Type B pancreatic cell (in vitro differentiated cells): ENCODE measurements around the gene CCDC124. TPM values are rescaled to one million over a fixed set of nuclear protein-coding genes. Genes with fewer than 3 reads are reported as not detected.

ENCODE experiments used
- DNase-seq: peaks from one replicate; pipeline ENCODE4 v3.0.0; 2021; ENCODE audit warnings: mixed read lengths; ENCODE audit not compliant: unreplicated experiment; ENCODE audit errors: extremely low spot score
- H3K27ac Mint-ChIP-seq: 2 replicates; pipeline ENCODE4 v1.8.0; 2021; ENCODE audit warnings: mild to moderate bottlenecking, mixed read lengths
- H3K27me3 Mint-ChIP-seq: 2 replicates; pipeline ENCODE4 v1.8.0; 2021; ENCODE audit warnings: mixed read lengths
- H3K36me3 Mint-ChIP-seq: 2 replicates; pipeline ENCODE4 v1.8.0; 2021; ENCODE audit warnings: mixed read lengths
- H3K4me1 Mint-ChIP-seq: one replicate; pipeline ENCODE4 v1.8.0; 2021; ENCODE audit warnings: mixed read lengths; ENCODE audit not compliant: unreplicated experiment
- H3K4me3 Mint-ChIP-seq: 2 replicates; pipeline ENCODE4 v1.8.0; 2021; ENCODE audit warnings: mild to moderate bottlenecking, mixed read lengths
- H3K9me3 Mint-ChIP-seq: 2 replicates; pipeline ENCODE4 v1.8.0; 2021; ENCODE audit warnings: mixed read lengths
- total RNA-seq: library from RNA; stranded (reverse); gene quantifications from 2 replicates; pipeline ENCODE4 v1.2.1, GENCODE V29; 2021; ENCODE audit warnings: low replicate concordance
- TF ChIP-seq, protein P1 (sequence below): fragments of 200-600 bp; sonication (generic); conservative IDR thresholded peaks from 2 replicates; pipeline ENCODE4 v1.5.0; 2021; ENCODE audit warnings: antibody characterized with exemption, mild to moderate bottlenecking

Gene CCDC124
- total RNA-seq, 1 donor from 2014 or later: 90.9 TPM

DNA sequence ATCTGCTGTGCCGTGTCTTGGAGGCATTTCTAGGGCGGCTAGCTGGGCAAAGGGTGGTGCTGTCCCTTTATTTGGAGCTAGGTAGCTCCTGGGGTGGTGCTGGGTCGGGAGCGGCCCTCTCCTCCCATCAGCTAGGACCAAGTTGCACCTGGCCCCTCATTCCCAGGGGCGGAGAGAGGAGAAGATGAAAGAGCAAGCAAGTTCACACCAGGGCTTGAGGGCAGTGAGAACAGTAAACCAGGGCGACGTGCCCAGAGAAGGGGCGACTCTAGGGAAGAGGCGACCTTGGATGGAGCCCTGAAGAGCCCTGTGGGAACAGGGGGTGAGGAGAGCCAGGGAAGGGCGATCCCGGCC is 17.1 kb downstream of the CCDC124 start:
- Mint-ChIP-seq H3K27ac (peak overlapping the region; percentile 95), H3K9me3 (no peaks in the 10 kb centered on the region), H3K4me3 (peak overlapping the region; percentile 88), H3K4me1 (peaks cover 20% of the 10 kb centered on the region), H3K27me3 (peaks cover 33% of the 10 kb centered on the region), H3K36me3 (no peaks in the 10 kb centered on the region)
- DNase-seq: no peak
- TF ChIP-seq, protein P1, sequence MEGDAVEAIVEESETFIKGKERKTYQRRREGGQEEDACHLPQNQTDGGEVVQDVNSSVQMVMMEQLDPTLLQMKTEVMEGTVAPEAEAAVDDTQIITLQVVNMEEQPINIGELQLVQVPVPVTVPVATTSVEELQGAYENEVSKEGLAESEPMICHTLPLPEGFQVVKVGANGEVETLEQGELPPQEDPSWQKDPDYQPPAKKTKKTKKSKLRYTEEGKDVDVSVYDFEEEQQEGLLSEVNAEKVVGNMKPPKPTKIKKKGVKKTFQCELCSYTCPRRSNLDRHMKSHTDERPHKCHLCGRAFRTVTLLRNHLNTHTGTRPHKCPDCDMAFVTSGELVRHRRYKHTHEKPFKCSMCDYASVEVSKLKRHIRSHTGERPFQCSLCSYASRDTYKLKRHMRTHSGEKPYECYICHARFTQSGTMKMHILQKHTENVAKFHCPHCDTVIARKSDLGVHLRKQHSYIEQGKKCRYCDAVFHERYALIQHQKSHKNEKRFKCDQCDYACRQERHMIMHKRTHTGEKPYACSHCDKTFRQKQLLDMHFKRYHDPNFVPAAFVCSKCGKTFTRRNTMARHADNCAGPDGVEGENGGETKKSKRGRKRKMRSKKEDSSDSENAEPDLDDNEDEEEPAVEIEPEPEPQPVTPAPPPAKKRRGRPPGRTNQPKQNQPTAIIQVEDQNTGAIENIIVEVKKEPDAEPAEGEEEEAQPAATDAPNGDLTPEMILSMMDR: no peak

DNA sequence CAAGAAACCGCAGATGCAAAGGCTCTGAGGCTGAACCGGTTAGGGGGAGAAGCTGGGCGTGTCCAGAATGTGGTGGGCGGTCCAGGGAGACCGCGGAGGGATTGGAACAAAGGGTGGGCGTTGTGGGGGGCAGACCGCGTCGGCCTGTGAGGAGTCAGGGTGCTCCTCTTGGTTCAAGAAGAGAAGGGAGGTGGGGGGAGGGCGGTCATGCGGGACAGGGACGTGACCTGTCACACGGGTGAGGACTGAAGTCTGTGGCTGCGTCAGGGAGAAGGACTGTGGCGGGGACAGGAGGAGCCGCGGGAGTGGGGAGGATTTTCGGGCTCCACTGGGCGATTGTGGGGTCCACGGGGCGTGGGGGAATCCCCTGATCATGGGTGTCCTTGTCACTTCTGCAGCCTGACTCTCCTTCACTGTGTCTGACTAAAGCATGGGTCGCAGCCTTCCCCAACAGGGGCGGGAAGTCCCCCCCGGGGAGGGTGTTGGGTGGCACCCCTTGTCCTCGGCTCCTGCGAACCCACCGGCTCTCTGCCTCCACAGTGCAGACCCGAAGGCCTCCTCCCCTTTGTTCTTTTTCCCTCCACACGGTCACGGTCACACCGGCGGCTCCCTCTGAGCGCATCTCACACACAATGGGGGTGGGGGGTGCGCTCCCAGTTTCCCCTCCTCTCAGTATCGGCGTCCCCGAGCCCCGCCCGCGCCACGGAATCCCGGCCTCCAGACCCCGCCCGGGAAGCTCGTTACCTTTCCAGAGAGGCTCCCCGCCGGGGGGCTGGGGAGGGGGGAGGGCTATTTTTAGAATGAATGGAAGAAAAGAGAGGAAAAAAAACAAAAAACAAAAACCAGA is 17.7 kb downstream of the CCDC124 start:
- peaks cover 33% of the 10 kb centered on the region for H3K27me3 Mint-ChIP-seq
- no peak for DNase-seq
- no peaks in the 10 kb centered on the region for H3K36me3 Mint-ChIP-seq
- TF ChIP-seq, protein P1: no peak
- H3K27ac Mint-ChIP-seq: peak overlapping the region; percentile 95
- peak overlapping the region; percentile 88 for H3K4me3 Mint-ChIP-seq
- peaks cover 20% of the 10 kb centered on the region for H3K4me1 Mint-ChIP-seq
- no peaks in the 10 kb centered on the region for H3K9me3 Mint-ChIP-seq

DNA sequence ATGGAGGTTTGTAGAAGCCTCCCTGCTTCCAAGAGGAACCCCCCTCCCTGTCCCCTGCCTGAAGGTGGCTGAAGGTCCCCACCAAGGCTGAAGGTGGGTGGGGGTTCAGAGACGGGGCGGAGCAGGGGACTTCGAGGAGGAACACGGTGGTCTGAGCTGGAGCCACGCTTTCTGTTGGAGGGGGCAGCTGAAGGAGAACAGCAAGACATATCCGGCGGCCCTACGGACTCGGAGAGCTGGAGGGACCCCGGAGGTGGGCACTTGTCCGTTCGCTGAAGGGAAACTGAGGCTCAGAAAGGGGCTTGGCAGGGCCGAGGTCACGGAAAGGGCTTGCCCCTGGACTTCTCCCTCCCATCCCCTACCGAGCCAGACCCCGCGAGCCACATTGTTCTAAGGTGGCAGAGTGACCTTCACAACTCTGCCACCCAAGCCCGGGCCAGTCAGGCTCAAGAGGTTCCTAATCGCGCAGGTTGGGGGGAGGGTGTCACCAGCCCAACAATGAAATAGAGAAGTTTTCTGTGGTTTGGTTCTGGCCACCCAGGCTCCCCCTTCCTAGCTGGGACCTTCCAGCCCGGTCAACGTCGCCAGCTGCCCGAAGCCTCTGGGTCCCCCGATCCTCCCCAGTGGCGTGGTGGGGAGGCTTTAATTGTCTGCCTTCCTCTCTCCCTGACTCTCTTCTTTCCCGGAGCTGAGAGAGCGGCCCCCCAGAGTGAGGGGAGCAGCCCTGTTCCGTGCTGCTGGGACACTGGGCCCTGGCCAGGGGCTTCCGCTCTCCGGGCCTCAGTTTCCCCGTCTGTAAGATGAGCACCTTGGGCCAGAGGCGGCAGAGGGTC is 18.6 kb downstream of the CCDC124 start:
- H3K27ac Mint-ChIP-seq: peak overlapping the region; percentile 95
- TF ChIP-seq, protein P1: no peak
- peaks cover 33% of the 10 kb centered on the region for H3K27me3 Mint-ChIP-seq
- H3K9me3 Mint-ChIP-seq: no peaks in the 10 kb centered on the region
- H3K4me1 Mint-ChIP-seq: peaks cover 16% of the 10 kb centered on the region
- peak overlapping the region; percentile 88 for H3K4me3 Mint-ChIP-seq
- no peak for DNase-seq
- H3K36me3 Mint-ChIP-seq: no peaks in the 10 kb centered on the region

DNA sequence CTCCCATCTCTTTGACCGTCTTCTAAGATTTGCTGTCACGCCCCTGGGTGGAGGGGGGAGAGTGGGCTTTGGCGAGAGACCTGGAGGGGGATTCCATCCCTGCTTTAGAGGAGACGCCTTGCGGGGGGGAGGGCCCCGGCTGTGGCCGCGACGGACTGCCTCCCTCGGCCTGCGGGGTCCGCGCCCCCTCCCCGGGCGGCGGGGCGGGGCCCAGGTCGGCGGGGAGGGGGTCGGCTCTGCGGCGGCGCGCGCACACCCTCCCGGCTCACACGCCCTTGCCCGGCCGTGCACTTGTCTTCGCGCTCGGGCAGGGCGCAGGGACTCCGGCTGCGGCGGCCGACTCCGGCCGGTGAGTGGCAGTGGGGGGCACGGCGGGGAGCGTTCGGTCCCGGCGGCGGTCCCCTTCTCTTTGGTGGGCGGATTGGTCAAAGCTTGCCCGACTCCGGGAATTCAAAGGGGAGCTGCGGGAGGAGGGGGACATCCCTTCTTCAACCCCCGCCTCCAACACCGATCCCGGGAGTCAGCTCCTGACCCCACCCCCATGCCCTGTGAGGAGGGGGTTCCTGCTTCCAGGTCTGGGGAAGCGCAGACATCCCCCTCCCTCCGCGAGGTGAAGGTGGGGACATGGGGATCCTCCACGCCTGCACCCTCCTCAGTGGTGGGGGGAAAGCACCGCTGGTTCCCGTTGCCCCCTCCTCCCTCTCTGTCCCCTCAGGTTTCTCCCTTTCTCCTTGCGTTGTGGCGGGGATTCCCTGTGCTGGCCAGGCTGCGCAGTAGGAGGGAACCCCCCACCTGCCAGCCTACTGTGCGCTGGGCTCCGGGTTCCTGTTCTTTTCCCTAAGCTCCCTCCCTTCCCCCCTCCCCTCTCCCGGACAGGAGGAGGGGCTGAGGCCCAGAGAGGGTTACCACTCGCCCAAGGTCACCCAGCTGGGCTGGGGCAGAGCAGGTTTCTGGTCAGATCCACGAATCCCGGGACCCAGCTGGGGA is 19.5 kb downstream of the CCDC124 start:
- Mint-ChIP-seq H3K4me1 (peaks cover 16% of the 10 kb centered on the region), H3K9me3 (no peaks in the 10 kb centered on the region), H3K27ac (no peak overlapping the region), H3K27me3 (peaks cover 34% of the 10 kb centered on the region), H3K4me3 (peak overlapping the region; percentile 88), H3K36me3 (no peaks in the 10 kb centered on the region)
- no peak for DNase-seq
- TF ChIP-seq, protein P1: no peak

DNA sequence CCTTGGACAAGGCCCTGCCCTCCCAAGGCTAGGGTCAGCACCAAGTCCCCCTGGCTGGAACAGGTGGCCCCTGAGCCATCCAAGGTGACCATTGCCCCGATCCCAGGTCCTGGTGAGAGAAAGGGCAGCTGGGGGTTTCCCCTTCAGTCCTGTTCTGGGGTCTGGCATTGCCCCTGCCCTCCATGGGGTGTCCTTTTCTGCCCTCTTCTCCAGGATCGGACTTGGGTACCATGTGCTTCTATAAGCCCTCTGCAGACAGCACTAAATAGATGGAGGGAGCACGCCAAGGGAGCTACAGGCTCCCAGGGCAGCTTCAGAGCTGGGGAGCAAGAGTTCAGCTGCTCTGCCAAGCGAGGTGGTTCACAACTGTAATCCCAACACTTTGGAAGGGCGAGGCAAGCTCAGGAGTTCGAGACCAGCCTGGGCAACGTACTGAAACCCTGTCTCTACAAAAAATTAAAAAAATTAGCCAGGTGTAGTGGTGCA is 20.5 kb downstream of the CCDC124 start:
- Mint-ChIP-seq H3K4me1 (peaks cover 16% of the 10 kb centered on the region), H3K27ac (peak overlapping the region; percentile 27), H3K9me3 (no peaks in the 10 kb centered on the region), H3K4me3 (peak overlapping the region; percentile 82), H3K27me3 (peaks cover 37% of the 10 kb centered on the region), H3K36me3 (no peaks in the 10 kb centered on the region)
- TF ChIP-seq, protein P1: no peak
- no peak for DNase-seq
